VCaP (cell line): ENCODE data around the gene CARD9.
"Not testable (repeated sequence)": the region's sequence is repeated elsewhere in the genome, so short reads cannot be mapped to it uniquely, and the experiment has no call there.

Experiments used
- H3K27ac ChIP-seq: fragments of 450-650 bp; 2 replicates; pipeline ENCODE4 v1.5.1; 2017
- TF ChIP-seq, protein P1 (sequence below): fragments of 450-650 bp; conservative IDR thresholded peaks from 2 replicates; pipeline ENCODE4 v1.5.1; 2017; ENCODE audit warnings: mild to moderate bottlenecking, moderate library complexity

The CARD9 gene

DNA sequence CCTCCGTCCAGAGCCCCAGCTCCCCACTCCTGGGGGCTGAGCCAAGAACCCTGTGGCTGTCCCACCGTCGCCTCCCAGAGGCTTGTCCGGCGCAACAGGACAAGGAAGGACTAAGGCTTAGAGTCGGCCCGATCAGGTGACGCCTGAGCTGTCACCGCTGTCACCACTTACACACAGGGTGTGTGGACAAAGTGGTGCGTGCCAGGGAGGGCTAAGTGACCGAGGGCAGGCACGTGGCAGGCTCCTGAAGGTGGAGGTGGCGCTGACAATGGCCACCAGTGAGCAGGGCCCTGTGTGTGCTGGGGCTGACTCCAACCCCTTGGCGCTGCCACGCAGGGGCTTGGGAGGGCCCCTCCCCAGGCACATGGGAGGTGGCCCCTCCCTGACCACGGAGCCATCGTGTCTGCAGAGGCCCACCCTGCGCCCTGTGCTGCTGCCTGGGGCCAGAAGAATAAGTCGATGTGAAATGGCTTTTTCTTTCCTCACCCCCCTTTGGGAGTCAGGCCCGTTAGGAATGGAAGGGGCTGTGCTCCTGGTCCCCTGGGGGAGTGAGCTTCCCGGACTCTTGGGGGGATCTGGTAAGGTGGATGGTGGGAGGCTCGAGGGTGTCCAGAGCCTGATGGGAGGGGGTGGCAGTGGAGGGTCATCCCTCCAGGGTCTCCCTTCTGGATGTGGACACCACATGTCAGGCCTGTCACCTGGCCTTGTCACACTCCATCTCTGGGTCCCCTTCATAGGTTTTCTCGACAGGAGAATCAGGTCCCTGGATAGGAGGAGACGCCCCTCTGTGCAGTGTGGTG lies 48.8 kb downstream of the CARD9 start:
- no peak overlapping the region for H3K27ac ChIP-seq
- TF ChIP-seq, protein P1, sequence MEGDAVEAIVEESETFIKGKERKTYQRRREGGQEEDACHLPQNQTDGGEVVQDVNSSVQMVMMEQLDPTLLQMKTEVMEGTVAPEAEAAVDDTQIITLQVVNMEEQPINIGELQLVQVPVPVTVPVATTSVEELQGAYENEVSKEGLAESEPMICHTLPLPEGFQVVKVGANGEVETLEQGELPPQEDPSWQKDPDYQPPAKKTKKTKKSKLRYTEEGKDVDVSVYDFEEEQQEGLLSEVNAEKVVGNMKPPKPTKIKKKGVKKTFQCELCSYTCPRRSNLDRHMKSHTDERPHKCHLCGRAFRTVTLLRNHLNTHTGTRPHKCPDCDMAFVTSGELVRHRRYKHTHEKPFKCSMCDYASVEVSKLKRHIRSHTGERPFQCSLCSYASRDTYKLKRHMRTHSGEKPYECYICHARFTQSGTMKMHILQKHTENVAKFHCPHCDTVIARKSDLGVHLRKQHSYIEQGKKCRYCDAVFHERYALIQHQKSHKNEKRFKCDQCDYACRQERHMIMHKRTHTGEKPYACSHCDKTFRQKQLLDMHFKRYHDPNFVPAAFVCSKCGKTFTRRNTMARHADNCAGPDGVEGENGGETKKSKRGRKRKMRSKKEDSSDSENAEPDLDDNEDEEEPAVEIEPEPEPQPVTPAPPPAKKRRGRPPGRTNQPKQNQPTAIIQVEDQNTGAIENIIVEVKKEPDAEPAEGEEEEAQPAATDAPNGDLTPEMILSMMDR, result peak; percentile 18

DNA sequence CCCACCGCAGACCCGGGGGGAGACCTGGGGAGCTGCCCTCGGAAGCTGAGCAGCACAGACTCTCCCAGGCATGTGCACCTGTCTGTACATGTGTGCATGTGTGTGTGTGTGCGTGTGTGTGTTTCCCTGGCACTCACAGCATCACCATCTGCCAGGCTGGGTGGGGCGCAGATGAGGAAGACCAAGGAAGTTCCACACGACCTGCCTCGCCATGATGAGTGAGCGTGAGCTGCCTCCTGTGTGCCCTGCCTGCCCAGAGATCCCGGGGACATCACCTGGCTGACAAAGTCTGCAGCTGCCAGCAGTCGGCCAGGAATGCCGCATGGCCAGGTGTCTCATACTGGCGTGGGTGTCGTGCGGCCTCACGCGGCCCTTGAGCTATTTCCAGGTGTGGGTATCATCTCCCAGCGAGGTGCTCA lies 50.1 kb downstream of the CARD9 start:
- no peak overlapping the region for H3K27ac ChIP-seq
- TF ChIP-seq, protein P1, result no peak

DNA sequence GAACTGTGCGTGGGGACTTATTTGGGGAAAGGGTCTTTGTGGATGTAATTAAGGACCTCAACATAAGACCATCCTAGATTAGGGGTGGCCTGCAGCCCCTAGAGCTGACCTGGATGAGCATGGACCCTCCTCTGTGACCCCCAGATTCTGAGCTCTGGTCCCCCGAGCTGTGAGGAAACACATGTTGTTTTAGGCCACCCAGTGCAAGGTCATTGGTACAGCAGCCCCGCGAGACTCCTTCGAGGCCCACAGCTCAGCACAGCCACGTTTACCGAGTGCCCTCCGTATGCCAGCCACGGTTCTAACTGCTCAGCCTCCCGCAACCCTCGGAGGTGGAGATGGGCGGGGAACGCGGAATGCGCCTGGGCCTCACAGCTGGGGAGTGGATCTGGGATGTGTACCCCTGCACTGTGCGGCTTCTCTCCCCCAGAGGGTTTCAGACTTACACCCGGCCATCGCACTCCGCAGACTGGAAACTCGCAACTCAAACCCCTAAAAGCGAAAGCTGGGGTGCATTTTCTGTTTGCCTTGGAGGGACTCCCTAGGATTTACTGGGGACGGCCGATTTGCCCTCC lies 50.6 kb downstream of the CARD9 start:
- TF ChIP-seq, protein P1, result no peak
- no peak overlapping the region for H3K27ac ChIP-seq

DNA sequence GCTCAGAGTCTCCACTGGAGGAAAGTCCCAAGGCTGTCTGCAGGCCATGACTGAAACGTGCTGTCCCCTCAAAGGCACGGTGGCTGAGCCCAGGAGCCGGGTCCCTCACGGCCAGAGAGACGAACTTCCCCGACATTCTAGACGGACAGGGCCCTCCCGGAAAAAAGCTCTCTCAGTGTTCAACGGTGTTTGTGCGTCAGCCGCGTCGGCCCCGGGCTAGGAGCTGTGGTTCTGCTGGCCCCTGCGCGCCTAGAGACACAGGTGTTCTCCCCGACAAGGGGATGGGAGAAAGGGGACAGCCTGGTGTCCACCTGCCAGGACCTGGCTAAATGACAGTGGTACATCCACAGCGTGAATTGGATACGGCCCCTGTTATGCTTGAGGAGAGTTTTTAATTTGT lies 51.9 kb downstream of the CARD9 start:
- no peak overlapping the region for H3K27ac ChIP-seq
- TF ChIP-seq, protein P1, result no peak

DNA sequence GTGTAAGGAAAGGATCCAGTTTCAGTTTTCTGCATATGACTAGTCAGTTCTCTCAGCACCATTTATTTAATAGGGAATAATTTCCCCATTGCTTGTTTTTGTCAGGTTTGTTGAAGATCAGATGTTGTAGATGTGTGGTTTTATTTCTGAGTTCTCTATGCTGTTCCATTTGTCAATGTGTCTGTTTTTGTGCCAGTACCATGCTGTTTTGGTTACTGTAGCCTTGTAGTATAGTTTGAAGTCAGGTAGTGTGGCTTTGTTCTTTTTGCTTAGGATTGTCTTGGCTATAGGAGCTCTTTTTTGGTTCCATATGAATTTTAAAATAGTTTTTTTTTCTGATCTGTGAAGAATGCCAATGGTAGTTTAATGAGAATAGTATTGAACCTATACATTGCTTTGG lies 52.5 kb downstream of the CARD9 start:
- not testable (repeated sequence) for H3K27ac ChIP-seq

DNA sequence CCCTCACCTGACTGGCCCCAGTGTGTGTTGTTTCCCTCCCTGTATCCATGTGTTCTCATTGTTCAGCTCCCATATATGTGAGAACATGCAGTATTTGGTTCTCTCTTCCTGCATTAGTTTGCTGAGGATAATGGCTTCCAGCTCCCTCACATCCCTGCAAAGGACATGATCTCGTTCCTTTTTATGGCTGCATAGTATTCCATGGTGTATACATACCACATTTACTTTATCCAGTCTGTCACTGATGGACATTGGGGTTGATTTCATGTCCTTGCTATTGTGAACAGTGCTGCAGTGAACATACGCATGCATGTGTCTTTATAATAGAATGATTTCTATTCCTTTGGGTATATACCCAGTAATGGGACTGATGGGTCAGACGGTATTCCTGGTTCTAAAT lies 53.5 kb downstream of the CARD9 start:
- H3K27ac ChIP-seq, result not testable (repeated sequence)

DNA sequence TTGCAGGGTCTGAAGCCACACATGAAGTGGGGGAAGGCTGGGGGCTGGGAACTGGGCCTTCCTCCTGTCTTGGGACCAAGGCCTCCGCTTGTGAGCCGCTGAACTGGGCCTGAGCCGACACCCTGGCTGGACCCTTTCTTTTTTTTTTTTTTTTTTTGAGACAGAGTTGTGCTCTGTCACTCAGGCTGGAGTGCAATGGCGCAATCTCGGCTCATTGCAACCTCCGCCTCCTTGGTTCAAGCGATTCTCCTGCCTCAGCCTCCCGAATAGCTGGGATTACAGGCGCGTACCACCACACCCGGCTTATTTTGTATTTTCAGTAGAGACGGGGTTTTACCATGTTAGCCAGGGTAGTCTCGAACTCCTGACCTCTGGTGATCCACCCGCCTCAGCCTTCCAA lies 54.2 kb downstream of the CARD9 start:
- H3K27ac ChIP-seq, result not testable (repeated sequence)

DNA sequence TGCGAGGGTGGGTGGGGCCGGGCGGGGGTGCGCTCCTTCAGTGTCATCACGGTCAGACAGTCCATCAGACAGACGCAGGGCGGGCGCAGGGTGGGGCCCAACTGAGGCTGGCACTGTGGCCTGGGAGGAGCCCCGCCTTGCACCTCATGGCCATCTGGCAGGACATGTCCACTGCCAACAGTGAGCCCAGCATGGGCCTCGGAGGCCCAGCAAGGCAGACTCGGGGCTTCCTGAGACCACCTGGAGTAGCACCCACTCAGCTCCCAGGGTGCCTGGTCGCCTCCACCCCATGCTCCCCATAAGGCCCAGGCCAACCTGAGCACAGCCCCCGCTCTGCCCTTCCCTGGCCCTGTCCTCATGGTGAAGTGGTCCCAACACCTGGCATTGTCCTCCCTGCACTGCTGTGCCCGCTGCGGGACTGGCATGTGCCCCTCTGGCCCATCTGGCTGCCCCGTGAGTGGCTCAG lies 54.7 kb downstream of the CARD9 start:
- TF ChIP-seq, protein P1, result no peak
- no peak overlapping the region for H3K27ac ChIP-seq

DNA sequence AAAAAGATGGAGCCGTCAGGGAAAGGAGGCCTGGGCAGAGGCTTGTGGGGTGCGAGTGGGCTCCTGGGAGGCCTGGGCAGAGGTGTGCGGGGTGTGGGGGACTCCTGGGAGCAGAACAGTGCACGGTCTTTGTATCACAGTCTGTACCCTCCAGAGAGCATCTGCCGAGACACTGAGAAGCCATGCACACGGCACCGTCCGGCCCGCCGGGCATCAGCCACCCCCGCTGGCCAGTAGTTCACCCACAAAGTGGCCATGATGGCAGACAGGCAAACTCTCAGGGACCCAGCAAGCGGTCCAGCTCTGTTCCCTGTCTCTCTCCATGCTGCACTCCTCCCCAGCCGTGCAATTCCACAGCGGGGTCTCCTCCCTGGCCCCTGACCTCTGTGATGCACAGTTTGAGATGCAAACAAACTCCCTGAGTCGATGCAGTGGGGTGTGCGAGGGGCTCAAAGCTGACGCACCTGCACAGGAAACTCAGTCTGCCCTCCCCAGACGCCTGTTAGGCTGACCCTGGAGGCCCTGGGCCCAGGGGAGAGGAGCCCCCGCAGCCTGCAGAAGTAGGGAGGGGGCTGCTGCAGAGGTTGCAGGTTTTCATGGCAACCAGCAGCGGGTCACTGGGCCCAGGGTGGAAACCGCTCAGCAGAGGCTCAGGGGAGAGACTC lies 55.2 kb downstream of the CARD9 start:
- TF ChIP-seq, protein P1, result no peak
- no peak overlapping the region for H3K27ac ChIP-seq
